ENCODE results near the gene WFDC5.

DNA sequence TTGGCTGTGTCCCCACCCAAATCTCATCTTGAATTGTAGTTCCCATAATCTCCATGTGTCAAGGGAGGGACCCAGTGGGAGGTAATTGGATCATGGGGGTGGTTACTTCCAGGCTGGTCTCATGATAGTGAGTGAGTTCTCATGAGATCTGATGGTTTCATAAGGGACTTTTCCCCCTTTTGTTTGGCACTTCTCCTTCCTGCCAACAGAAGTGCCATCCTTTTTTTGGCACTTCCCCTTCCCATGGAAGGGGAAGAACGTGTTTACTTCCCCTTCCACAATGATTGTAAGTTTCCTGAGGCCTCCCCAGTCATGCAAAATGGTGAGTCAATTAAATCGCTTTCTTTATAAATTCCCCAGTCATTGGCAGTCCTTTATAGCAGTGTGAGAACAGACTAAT lies 41.7 kb upstream of the WFDC5 start:
- TF ChIP-seq, protein P1, sequence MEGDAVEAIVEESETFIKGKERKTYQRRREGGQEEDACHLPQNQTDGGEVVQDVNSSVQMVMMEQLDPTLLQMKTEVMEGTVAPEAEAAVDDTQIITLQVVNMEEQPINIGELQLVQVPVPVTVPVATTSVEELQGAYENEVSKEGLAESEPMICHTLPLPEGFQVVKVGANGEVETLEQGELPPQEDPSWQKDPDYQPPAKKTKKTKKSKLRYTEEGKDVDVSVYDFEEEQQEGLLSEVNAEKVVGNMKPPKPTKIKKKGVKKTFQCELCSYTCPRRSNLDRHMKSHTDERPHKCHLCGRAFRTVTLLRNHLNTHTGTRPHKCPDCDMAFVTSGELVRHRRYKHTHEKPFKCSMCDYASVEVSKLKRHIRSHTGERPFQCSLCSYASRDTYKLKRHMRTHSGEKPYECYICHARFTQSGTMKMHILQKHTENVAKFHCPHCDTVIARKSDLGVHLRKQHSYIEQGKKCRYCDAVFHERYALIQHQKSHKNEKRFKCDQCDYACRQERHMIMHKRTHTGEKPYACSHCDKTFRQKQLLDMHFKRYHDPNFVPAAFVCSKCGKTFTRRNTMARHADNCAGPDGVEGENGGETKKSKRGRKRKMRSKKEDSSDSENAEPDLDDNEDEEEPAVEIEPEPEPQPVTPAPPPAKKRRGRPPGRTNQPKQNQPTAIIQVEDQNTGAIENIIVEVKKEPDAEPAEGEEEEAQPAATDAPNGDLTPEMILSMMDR (IDR thresholded peaks at IDR 0.05): no peak
- TF ChIP-seq EP300 (IDR thresholded peaks at IDR 0.05): no peak
- no peak for TF ChIP-seq POLR2A (IDR thresholded peaks at IDR 0.05)
